Endodermal cell (in vitro differentiated cells): Measurements from ENCODE around the gene ANKRD44. TPM values are rescaled to one million over a fixed set of nuclear protein-coding genes. Genes with fewer than 3 reads are reported as not detected.

Experiments used
- DNase-seq: peaks from one replicate; pipeline ENCODE4 v3.0.0-alpha.2; 2017
- H3K27ac ChIP-seq: 2 replicates; pipeline ENCODE4 v1.5.1; 2013; ENCODE audit warnings: mild to moderate bottlenecking, low read depth, low read length, moderate library complexity
- H3K27me3 ChIP-seq: 2 replicates; pipeline ENCODE4 v1.6.1; 2013; ENCODE audit warnings: mild to moderate bottlenecking, low read length, moderate library complexity; ENCODE audit not compliant: insufficient read depth, control insufficient read depth, poor library complexity, severe bottlenecking
- H3K36me3 ChIP-seq: 2 replicates; pipeline ENCODE4 v1.7.0; 2013; ENCODE audit warnings: mild to moderate bottlenecking, low read length, moderate library complexity; ENCODE audit not compliant: control insufficient read depth, insufficient read depth
- H3K4me1 ChIP-seq: one replicate; pipeline ENCODE4 v1.7.0; 2013; ENCODE audit warnings: low read length; ENCODE audit not compliant: control insufficient read depth, insufficient read depth
- H3K4me3 ChIP-seq: 2 replicates; pipeline ENCODE4 v1.5.1; 2013; ENCODE audit warnings: mild to moderate bottlenecking, low read length, moderate library complexity
- H3K9ac ChIP-seq: 2 replicates; pipeline ENCODE4 v1.6.1; 2013; ENCODE audit warnings: mild to moderate bottlenecking, low read length, moderate library complexity; ENCODE audit not compliant: poor library complexity, severe bottlenecking; ENCODE audit errors: extremely low read depth
- H3K9me3 ChIP-seq: 2 replicates; pipeline ENCODE4 v1.6.1; 2013; ENCODE audit warnings: mild to moderate bottlenecking, low read length, moderate library complexity; ENCODE audit not compliant: control insufficient read depth
- H3K27ac Mint-ChIP-seq: 2 replicates; pipeline ENCODE4 v1.8.0; 2020; ENCODE audit warnings: mixed read lengths
- H3K27me3 Mint-ChIP-seq: 2 replicates; pipeline ENCODE4 v1.8.0; 2021; ENCODE audit warnings: mild to moderate bottlenecking, mixed read lengths; ENCODE audit not compliant: insufficient read depth
- H3K36me3 Mint-ChIP-seq: 2 replicates; pipeline ENCODE4 v1.8.0; 2020; ENCODE audit warnings: low read depth, mixed read lengths
- H3K4me1 Mint-ChIP-seq: 2 replicates; pipeline ENCODE4 v1.8.0; 2020; ENCODE audit warnings: mixed read lengths
- H3K4me3 Mint-ChIP-seq: 2 replicates; pipeline ENCODE4 v1.8.0; 2020; ENCODE audit warnings: mild to moderate bottlenecking, moderate library complexity, mixed read lengths
- H3K9me3 Mint-ChIP-seq: 2 replicates; pipeline ENCODE4 v1.8.0; 2020; ENCODE audit warnings: mild to moderate bottlenecking, mixed read lengths
- WGBS, 2 experiments: methylation state at CpG; one replicate each; pipeline versions ENCODE4 v1.1.5 to v1.1.7; 2013; ENCODE audit warnings: missing lambda C conversion rate in 2 of 2, mixed read lengths in 1 of 2; ENCODE audit not compliant: insufficient coverage in 1 of 2, insufficient read length in 1 of 2; 5-methylcytosine and 5-hydroxymethylcytosine counted together
- total RNA-seq, 2 donors: library from RNA; stranded (reverse); fragmentation: NEBNext Ultra II Directional in 1 of 2; extraction: Animal tissue kit (Norgen Biotek cat#: 25700) in 1 of 2; gene quantifications; 2 replicates in 1 of 2; 3 replicates in 1 of 2; pipeline ENCODE4 v1.2.1, GENCODE V29; 2021
- TF ChIP-seq, protein P1 (sequence below): fragments of 200-600 bp; sonication (generic); conservative IDR thresholded peaks from 2 replicates; pipeline ENCODE4 v1.5.0; 2021; ENCODE audit warnings: antibody characterized with exemption, mild to moderate bottlenecking

The ANKRD44 gene
- total RNA-seq, 2 donors from 2014 or later: 6.2 to 10.6 TPM

GRCh38 chr2:197096649-197097048 lies 213.9 kb downstream of the ANKRD44 start:
- H3K27me3 Mint-ChIP-seq: no peaks in the 10 kb centered on the region

DNA sequence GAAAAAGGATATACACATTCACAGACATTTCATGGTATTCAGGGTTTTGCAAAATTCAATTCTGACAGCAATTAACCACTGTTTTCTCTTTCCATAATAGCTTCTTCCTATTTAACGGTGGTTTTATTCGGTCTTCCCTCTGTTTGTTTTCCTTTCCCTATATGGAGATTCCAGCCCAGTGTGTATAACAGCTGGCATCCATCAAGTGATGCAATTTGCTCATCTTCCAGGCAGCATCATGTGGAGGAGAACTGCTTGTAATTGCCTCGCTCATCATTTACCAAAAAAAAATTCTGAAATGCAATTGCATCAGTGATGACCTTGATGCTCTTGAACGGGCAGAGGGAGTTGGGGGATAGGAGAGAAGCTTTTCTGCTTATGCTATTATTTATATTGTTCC lies 218.1 kb downstream of the ANKRD44 start:
- H3K27me3 ChIP-seq: no peaks in the 10 kb centered on the region
- Mint-ChIP-seq H3K4me1 (peaks cover 4% of the 10 kb centered on the region), H3K27me3 (no peaks in the 10 kb centered on the region), H3K4me3 (no peak overlapping the region), H3K27ac (no peak overlapping the region), H3K36me3 (no peaks in the 10 kb centered on the region), H3K9me3 (no peaks in the 10 kb centered on the region)
- H3K36me3 ChIP-seq: no peaks in the 10 kb centered on the region
- no peaks in the 10 kb centered on the region for H3K9me3 ChIP-seq
- WGBS, 2 experiments: 84 to 90% methylated on average over 2 to 4 of the region's 4 CpGs
- TF ChIP-seq, protein P1, sequence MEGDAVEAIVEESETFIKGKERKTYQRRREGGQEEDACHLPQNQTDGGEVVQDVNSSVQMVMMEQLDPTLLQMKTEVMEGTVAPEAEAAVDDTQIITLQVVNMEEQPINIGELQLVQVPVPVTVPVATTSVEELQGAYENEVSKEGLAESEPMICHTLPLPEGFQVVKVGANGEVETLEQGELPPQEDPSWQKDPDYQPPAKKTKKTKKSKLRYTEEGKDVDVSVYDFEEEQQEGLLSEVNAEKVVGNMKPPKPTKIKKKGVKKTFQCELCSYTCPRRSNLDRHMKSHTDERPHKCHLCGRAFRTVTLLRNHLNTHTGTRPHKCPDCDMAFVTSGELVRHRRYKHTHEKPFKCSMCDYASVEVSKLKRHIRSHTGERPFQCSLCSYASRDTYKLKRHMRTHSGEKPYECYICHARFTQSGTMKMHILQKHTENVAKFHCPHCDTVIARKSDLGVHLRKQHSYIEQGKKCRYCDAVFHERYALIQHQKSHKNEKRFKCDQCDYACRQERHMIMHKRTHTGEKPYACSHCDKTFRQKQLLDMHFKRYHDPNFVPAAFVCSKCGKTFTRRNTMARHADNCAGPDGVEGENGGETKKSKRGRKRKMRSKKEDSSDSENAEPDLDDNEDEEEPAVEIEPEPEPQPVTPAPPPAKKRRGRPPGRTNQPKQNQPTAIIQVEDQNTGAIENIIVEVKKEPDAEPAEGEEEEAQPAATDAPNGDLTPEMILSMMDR: no peak
- H3K4me1 ChIP-seq: peaks cover 7% of the 10 kb centered on the region
- no peak overlapping the region for H3K27ac ChIP-seq
- H3K9ac ChIP-seq: no peak overlapping the region
- no peak for DNase-seq
- no peak overlapping the region for H3K4me3 ChIP-seq

More at GRCh38 chr2:197096649-197097048, 213.9 kb downstream of the ANKRD44 start:
- H3K4me3 ChIP-seq: no peak overlapping the region
- no peaks in the 10 kb centered on the region for H3K27me3 ChIP-seq
- DNase-seq: no peak
- H3K9me3 ChIP-seq: no peaks in the 10 kb centered on the region
- peaks cover 10% of the 10 kb centered on the region for H3K4me1 ChIP-seq
- Mint-ChIP-seq H3K9me3 (no peaks in the 10 kb centered on the region), H3K27ac (no peak overlapping the region), H3K4me1 (peaks cover 7% of the 10 kb centered on the region), H3K4me3 (no peak overlapping the region), H3K36me3 (no peaks in the 10 kb centered on the region)
- H3K9ac ChIP-seq: no peak overlapping the region
- no peak overlapping the region for H3K27ac ChIP-seq
- 52 to 73% methylated on average over 2 of the region's 2 CpGs for WGBS, 2 experiments
- TF ChIP-seq, protein P1: no peak
- no peaks in the 10 kb centered on the region for H3K36me3 ChIP-seq

DNA sequence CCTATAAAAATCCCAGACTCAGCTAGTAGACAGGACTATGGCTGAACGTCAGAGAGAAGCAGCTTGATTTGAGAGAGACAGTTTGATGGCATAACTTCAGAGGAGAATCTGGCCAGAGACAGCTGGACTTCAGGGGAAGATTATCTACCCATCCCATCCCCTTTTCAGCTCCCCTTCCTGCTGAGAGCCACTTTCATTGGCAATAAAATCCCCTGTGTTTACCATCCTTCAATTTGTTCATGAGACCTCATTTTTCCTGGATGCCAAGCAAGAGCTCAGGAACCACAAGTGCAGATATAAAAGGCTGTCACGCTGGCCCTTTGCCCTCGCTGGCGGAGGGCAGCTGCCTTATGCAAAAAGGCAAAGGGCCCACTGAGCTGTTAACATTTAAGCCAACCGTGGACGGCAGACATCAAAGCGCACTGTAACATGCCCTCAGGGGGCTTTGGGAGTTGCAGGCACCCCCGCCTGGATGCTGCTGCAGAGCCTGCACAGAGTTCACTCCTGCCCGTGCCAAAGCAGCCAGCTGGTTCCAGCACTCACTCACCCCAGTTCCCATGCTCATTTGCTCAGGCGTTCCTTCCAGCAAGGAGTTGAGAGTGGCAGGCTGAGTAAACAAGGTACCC lies 219.7 kb downstream of the ANKRD44 start:
- Histone ChIP-seq H3K27ac (no peak overlapping the region), H3K9ac (no peak overlapping the region), H3K4me3 (no peak overlapping the region), H3K9me3 (no peaks in the 10 kb centered on the region), H3K27me3 (no peaks in the 10 kb centered on the region), H3K4me1 (no peaks in the 10 kb centered on the region), H3K36me3 (no peaks in the 10 kb centered on the region)
- no peak overlapping the region for H3K27ac Mint-ChIP-seq
- no peaks in the 10 kb centered on the region for H3K9me3 Mint-ChIP-seq
- H3K27me3 Mint-ChIP-seq: no peaks in the 10 kb centered on the region
- WGBS, 2 experiments: 76 to 78% methylated on average over 8 to 10 of the region's 10 CpGs
- no peaks in the 10 kb centered on the region for H3K36me3 Mint-ChIP-seq
- TF ChIP-seq, protein P1: no peak
- H3K4me3 Mint-ChIP-seq: no peak overlapping the region
- no peaks in the 10 kb centered on the region for H3K4me1 Mint-ChIP-seq
- no peak for DNase-seq
